HG03135 (cell line): Measurements from ENCODE around the gene SPATA16.
"Not testable (repeated sequence)": the region's sequence is repeated elsewhere in the genome, so short reads cannot be mapped to it uniquely, and the experiment has no call there.

Experiments used
- ATAC-seq: cut with Tn5 transposase; IDR thresholded peaks from one replicate; pipeline ENCODE4 v1.9.1; 2021; ENCODE audit warnings: mild to moderate bottlenecking, moderate library complexity; ENCODE audit not compliant: unreplicated experiment

The SPATA16 gene

GRCh38 chr3:172960626-172961182, 180.3 kb downstream of the SPATA16 start:
- not testable (repeated sequence) for ATAC-seq

GRCh38 chr3:172958565-172958964, 182.5 kb downstream of the SPATA16 start:
- no peak for ATAC-seq

- ATAC-seq, result no peak
These were observed 187.5 kb downstream of the SPATA16 start for GRCh38 chr3:172953571-172953970.

GRCh38 chr3:172951511-172951910, 189.5 kb downstream of the SPATA16 start:
- ATAC-seq, result no peak

GRCh38 chr3:172946061-172946460, 195.0 kb downstream of the SPATA16 start:
- no peak for ATAC-seq

DNA sequence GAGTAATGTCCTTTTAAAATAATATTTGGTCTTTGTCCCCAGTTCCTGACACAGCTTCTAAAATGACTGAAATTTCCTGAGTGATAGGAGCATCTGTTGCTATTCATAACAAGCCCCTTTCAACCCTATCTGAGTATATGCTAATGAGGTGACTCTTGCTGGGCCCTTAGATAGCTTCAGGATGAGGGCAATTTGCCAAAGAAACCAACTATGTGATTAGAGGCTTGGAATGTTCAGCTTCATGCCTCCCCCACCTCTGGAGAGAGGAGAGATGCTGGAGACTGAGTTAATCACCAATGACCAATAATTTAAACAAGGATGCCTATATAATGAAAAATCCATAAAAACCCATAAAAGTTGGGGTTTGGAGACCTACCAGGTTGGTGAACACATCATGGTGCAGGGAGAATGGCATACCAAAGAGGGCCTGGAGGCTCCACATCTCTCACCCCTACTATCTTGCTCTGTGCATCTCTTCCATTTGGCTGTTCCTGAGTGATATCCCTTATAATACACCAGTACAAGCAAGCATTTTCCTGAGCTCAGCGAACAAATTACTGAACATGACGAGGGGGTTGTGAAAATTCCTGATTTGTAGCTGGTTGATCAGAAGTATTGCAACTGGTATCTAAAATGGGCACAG, 201.3 kb downstream of the SPATA16 start:
- ATAC-seq, result no peak

GRCh38 chr3:172938788-172939187, 202.2 kb downstream of the SPATA16 start:
- ATAC-seq, result no peak

GRCh38 chr3:172931746-172932285, 209.2 kb downstream of the SPATA16 start:
- no peak for ATAC-seq

- no peak for ATAC-seq
These were observed 211.6 kb downstream of the SPATA16 start for GRCh38 chr3:172929451-172929850.

DNA sequence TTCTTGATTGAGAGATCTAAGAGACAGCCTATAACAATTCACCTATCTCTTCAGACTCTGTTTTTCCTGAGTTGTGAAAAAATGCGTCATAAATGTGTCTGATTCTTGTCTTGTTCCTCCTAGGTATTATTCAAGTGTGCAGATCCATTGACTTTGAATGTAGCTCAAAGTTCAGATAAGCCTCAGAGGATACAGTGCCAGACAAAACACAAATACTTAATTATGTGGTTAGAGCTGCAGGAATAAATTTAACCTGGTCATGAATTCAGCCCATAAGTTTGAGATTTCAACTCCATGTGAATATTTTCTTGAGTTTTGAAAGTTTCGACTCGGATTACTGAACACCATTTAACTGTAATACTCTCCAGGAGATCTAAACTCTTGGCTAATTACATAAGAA, 216.5 kb downstream of the SPATA16 start:
- ATAC-seq, result no peak

DNA sequence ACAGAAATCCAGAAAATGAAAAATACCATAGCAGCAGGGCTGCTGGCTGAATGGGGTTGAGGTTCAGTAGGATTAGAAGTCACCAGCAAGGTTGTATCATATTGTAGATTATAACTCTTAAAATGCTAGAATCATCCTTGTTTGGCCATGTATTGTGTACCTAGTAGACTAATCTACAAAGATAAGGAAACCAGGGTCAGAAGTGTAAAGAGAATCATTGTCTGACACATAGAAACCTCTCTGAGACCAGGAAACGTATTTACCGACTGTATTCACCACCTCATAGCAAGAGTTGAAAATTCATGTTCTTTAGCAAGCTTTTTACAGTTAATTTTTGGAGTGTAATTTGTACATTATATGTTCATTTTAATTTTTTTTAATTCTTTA, 221.7 kb downstream of the SPATA16 start:
- no peak for ATAC-seq

GRCh38 chr3:172918568-172919296, 222.3 kb downstream of the SPATA16 start:
- no peak for ATAC-seq

GRCh38 chr3:172918165-172918564, 222.9 kb downstream of the SPATA16 start:
- ATAC-seq, result no peak

GRCh38 chr3:172915911-172916514, 225.0 kb downstream of the SPATA16 start:
- ATAC-seq, result no peak

DNA sequence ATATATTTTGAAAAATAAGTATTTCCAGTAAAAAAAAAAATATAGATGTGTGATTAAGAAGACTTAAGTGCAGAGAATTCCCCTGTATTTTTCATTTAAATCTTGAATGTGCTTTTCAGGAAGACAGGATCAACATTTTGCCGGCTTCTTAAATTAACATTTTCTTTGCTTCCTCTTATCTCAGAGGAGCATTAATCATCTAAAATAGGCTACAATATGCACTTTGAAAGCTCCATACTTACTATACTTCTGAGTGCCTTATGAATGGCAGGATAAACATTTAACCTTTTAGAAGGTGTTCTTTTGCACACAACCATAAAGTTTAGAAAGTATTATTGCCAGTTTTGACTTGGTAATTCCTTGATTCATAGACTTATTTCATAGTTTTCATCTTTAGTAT, 226.2 kb downstream of the SPATA16 start:
- ATAC-seq, result no peak

DNA sequence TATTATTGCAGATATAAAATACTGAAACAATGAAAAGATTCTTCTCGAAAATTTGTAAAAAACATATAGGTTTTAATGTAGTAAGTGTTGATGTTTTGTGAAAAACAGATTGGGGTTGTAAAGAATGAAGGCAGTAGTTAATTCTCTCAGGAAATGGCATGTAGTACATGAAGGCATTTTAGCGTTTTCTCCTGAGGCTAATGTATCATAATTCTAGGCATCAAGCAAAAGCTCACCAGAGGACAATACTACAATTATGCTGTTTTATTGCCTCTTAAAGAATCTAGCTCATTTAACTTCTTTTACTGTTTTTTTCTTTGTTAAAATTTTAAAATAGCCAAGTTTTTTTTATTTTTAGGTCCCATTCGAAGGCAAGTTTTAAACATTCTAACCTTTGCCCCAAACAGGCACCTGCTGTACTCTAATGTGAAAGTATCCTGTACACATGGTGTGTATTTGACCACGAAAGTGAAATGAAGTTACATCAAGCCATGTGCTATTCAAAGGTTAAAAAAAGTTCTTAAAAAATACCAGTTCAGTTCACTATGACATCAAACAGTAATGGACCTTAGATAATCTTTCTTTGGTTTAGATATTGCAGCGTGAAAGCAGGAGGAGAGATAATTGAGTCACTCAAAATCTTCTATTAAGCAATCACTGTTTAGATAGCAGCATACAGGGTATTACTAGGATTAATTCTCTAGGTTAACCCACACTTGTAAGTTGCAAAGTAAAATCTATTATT, 227.0 kb downstream of the SPATA16 start:
- no peak for ATAC-seq

GRCh38 chr3:172911142-172911541, 229.9 kb downstream of the SPATA16 start:
- ATAC-seq, result no peak

DNA sequence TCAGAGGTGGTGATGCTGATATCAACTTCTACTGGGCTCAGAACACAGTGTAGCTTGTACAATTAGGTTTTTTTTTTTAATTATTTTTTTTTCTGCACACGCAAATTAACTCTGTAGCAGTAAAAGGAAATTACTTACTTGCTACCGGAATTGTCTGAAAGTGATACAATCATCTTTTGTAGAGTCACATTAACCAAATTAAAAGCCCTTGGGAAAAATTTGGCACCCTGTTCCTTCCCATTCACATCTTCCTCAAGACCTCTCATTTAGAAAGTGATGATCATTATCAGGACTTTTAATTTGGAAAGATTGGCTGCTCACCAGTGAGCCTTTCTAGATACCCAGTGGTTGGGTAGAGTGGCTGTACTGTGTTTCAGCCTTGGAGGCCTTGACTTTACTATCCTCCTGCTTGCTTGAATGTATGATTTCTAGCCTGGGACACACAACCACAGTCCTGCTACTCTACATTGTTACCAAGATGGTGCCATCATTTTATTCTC, 232.2 kb downstream of the SPATA16 start:
- no peak for ATAC-seq

GRCh38 chr3:172905451-172905850, 235.6 kb downstream of the SPATA16 start:
- ATAC-seq, result no peak

DNA sequence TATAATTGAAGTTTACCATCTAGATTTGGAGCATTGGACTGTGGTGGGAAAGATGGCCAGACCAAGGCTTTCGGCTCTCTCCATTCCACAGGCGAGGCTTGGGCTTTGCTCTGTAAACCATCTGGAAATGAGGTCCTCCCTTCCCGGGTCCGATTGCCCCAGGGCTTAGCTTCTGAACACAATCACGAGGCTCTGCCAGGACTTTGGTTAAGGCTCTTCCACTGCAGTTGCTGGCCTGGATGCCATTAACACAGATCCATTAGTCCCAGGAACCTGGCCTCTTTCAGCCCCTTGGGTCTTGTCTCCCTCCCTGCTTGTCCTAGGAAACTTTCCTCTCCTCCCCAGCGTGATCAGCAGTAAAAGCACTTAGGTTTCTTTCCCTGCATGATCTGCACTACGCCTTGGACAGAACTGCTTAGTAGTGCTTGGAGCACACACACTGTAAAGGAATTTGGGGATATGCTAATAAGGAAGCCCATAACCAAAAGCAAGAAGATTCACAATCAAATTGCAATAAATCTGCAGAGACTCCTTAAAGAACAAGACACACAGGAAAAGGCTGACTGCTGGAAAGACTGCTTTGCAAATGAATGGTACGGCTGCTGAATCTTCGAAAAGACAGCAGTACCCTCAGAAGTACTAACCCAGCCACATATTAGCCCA, 236.2 kb downstream of the SPATA16 start:
- ATAC-seq, result no peak
